Measurements from ENCODE around the gene ASTL.
A peak's percentile ranks its signal among the peaks of the same experiment; 100 is the strongest.

The ASTL gene

GRCh38 chr2:96138179-96139145 is at the start of gene ASTL:
Gene ASTL (minus strand): TSS chr2:96138502. CDS start chr2:96138436, 66 bp downstream.
- peak; percentile 84 for ATAC-seq
- TF ChIP-seq TSHZ2 (CRISPR knock-in tag; IDR thresholded peaks at IDR 0.05) (no peak), ESRRG (CRISPR knock-in tag; IDR thresholded peaks at IDR 0.05) (no peak), PATZ1 (CRISPR knock-in tag; IDR thresholded peaks at IDR 0.05; ENCODE audit: borderline replicate concordance) (no peak), TOX (CRISPR knock-in tag; IDR thresholded peaks at IDR 0.05; ENCODE audit: borderline replicate concordance) (no peak)

- ATAC-seq = no peak
- TF ChIP-seq ZNF565 (CRISPR knock-in tag; conservative IDR thresholded peaks at IDR 0.05; ENCODE audit: low read depth) = no peak
- no peak for TF ChIP-seq OSR1 (CRISPR knock-in tag; IDR thresholded peaks at IDR 0.05)
- no peak for TF ChIP-seq CSRNP3 (CRISPR knock-in tag; IDR thresholded peaks at IDR 0.05)
- TF ChIP-seq ESRRG (CRISPR knock-in tag; IDR thresholded peaks at IDR 0.05) = no peak
- no peak for TF ChIP-seq GLIS3 (CRISPR knock-in tag; IDR thresholded peaks at IDR 0.05)
- TF ChIP-seq TCF4 (CRISPR knock-in tag; IDR thresholded peaks at IDR 0.05; ENCODE audit: borderline replicate concordance) = no peak
- TF ChIP-seq ZFP3 (CRISPR knock-in tag; IDR thresholded peaks at IDR 0.05) = no peak
- TF ChIP-seq PATZ1 (CRISPR knock-in tag; IDR thresholded peaks at IDR 0.05; ENCODE audit: borderline replicate concordance) = no peak
- TF ChIP-seq TOX (CRISPR knock-in tag; IDR thresholded peaks at IDR 0.05; ENCODE audit: borderline replicate concordance) = no peak
- no peak for TF ChIP-seq CREB5 (CRISPR knock-in tag; IDR thresholded peaks at IDR 0.05; ENCODE audit: low read depth)
- TF ChIP-seq TSHZ2 (CRISPR knock-in tag; IDR thresholded peaks at IDR 0.05) = no peak
- TF ChIP-seq SNAI2 (CRISPR knock-in tag; IDR thresholded peaks at IDR 0.05) = no peak
- TF ChIP-seq ZNF70 (CRISPR knock-in tag; IDR thresholded peaks at IDR 0.05) = no peak
- TF ChIP-seq ISL1 (CRISPR knock-in tag; IDR thresholded peaks at IDR 0.05) = no peak
Observed at GRCh38 chr2:96186562-96186961, 48.3 kb upstream of the ASTL start.

GRCh38 chr2:96185516-96185915 is 47.2 kb upstream of the ASTL start:
- no peak for ATAC-seq
- no peak for TF ChIP-seq ZNF565 (CRISPR knock-in tag; conservative IDR thresholded peaks at IDR 0.05; ENCODE audit: low read depth)
- TF ChIP-seq ZC3H10 (CRISPR knock-in tag; IDR thresholded peaks at IDR 0.05) = no peak
- no peak for TF ChIP-seq POU6F1 (CRISPR knock-in tag; IDR thresholded peaks at IDR 0.05; ENCODE audit: borderline replicate concordance, low read depth)
- TF ChIP-seq ZFP3 (CRISPR knock-in tag; IDR thresholded peaks at IDR 0.05) = no peak
- no peak for TF ChIP-seq ZFP30 (CRISPR knock-in tag; IDR thresholded peaks at IDR 0.05)
- TF ChIP-seq BACH2 (CRISPR knock-in tag; IDR thresholded peaks at IDR 0.05; ENCODE audit: borderline replicate concordance) = no peak
- TF ChIP-seq PPARA (CRISPR knock-in tag; IDR thresholded peaks at IDR 0.05; ENCODE audit: borderline replicate concordance) = no peak
- TF ChIP-seq ZNF8 (CRISPR knock-in tag; IDR thresholded peaks at IDR 0.05) = no peak
